GM19025 (cell line): ENCODE results near the gene RBMS3.
A peak's percentile ranks its signal among the peaks of the same experiment; 100 is the strongest.
"Not testable (repeated sequence)": the region's sequence is repeated elsewhere in the genome, so short reads cannot be mapped to it uniquely, and the experiment has no call there.

Experiments used
- ATAC-seq: cut with Tn5 transposase; IDR thresholded peaks from one replicate; pipeline ENCODE4 v1.9.1; 2021; ENCODE audit warnings: mild to moderate bottlenecking, low read depth, moderate library complexity; ENCODE audit not compliant: unreplicated experiment

RBMS3 gene

GRCh38 chr3:29280404-29281093, at the start of gene RBMS3:
TSS of gene RBMS3 (plus strand) at chr3:29281071.
- ATAC-seq, result peak; percentile 35

GRCh38 chr3:29233126-29233525, 47.7 kb upstream of the RBMS3 start:
- not testable (repeated sequence) for ATAC-seq

GRCh38 chr3:29236146-29236840, 44.6 kb upstream of the RBMS3 start:
- no peak for ATAC-seq

GRCh38 chr3:29239376-29239775, 41.5 kb upstream of the RBMS3 start:
- ATAC-seq, result no peak

- no peak for ATAC-seq
Observed at GRCh38 chr3:29240248-29240647, 40.6 kb upstream of the RBMS3 start.

- ATAC-seq, result no peak
Observed at GRCh38 chr3:29240887-29241286, 40.0 kb upstream of the RBMS3 start.

- no peak for ATAC-seq
Observed at GRCh38 chr3:29241855-29242254, 39.0 kb upstream of the RBMS3 start.

GRCh38 chr3:29242296-29242695, 38.6 kb upstream of the RBMS3 start:
- no peak for ATAC-seq

GRCh38 chr3:29245441-29245840, 35.4 kb upstream of the RBMS3 start:
- ATAC-seq, result no peak

- ATAC-seq, result no peak
Observed at GRCh38 chr3:29247088-29247745, 33.7 kb upstream of the RBMS3 start.

- ATAC-seq, result no peak
Observed at GRCh38 chr3:29249829-29250345, 31.0 kb upstream of the RBMS3 start.

GRCh38 chr3:29255854-29256696, 24.8 kb upstream of the RBMS3 start:
- ATAC-seq, result no peak

GRCh38 chr3:29258161-29258560, 22.7 kb upstream of the RBMS3 start:
- ATAC-seq, result no peak

- no peak for ATAC-seq
Observed at GRCh38 chr3:29261119-29261518, 19.8 kb upstream of the RBMS3 start.

GRCh38 chr3:29263476-29263875, 17.4 kb upstream of the RBMS3 start:
- no peak for ATAC-seq

- ATAC-seq, result no peak
Observed at GRCh38 chr3:29265509-29266072, 15.3 kb upstream of the RBMS3 start.

- ATAC-seq, result no peak
Observed at GRCh38 chr3:29267226-29267625, 13.6 kb upstream of the RBMS3 start.

GRCh38 chr3:29268651-29269050, 12.2 kb upstream of the RBMS3 start:
- ATAC-seq, result no peak

GRCh38 chr3:29270752-29271151, 10.1 kb upstream of the RBMS3 start:
- no peak for ATAC-seq

GRCh38 chr3:29271475-29271874, 9.4 kb upstream of the RBMS3 start:
- ATAC-seq, result no peak
